Neural progenitor cell (in vitro differentiated cells): Measurements from ENCODE around the gene FAM120C.

Experiments
- EZH2 ChIP-seq: fragments of 200-600 bp; sonication (generic); IDR thresholded peaks from 2 replicates; pipeline ENCODE4 v1.6.1; 2017; ENCODE audit warnings: antibody characterized with exemption, mild to moderate bottlenecking, moderate library complexity
- TF ChIP-seq, protein P1 (sequence below): fragments of 200-600 bp; sonication (generic); IDR thresholded peaks from 2 replicates; pipeline ENCODE4 v1.5.1; 2017; ENCODE audit warnings: antibody characterized with exemption, mild to moderate bottlenecking

DNA sequence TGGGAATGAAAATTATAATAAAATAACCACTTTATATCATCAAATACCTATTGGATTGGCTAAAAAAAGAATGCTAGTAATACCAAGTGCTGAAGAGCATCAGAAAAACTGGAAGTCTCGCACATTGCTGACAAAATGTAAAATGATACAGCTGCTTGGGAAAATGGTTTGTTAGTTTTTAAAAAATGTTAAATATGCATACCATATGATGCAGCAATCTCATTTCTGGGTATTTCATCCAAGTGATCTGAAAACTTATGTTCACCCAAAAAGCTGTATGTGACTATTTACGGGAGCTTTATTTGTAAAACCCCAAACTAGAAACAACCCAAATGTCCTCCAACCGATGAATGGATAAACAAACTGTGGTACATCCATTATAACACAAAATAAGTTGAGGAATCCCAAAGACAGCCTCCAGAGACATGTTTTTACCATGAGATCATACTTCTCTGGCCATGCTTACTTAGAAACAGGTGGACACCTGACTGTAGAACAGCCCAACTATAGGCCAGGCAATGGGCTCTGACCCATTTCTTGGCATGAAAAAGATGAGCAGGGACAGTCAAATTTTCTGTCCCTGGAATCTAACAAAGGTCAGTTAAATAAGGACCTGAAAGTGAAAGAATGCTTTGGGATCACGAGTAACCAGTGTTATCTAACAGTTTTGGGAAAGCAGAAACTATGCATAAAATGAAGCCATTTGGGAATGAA is 47.5 kb upstream of the FAM120C start:
- TF ChIP-seq, protein P1, sequence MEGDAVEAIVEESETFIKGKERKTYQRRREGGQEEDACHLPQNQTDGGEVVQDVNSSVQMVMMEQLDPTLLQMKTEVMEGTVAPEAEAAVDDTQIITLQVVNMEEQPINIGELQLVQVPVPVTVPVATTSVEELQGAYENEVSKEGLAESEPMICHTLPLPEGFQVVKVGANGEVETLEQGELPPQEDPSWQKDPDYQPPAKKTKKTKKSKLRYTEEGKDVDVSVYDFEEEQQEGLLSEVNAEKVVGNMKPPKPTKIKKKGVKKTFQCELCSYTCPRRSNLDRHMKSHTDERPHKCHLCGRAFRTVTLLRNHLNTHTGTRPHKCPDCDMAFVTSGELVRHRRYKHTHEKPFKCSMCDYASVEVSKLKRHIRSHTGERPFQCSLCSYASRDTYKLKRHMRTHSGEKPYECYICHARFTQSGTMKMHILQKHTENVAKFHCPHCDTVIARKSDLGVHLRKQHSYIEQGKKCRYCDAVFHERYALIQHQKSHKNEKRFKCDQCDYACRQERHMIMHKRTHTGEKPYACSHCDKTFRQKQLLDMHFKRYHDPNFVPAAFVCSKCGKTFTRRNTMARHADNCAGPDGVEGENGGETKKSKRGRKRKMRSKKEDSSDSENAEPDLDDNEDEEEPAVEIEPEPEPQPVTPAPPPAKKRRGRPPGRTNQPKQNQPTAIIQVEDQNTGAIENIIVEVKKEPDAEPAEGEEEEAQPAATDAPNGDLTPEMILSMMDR = no peak
- no peak for TF ChIP-seq EZH2
